Endometrial microvascular endothelial cells (primary cell): ENCODE data around the gene MICALL1. TPM values are rescaled to one million over a fixed set of nuclear protein-coding genes. Genes with fewer than 3 reads are reported as not detected.
"Not testable (repeated sequence)": the region's sequence is repeated elsewhere in the genome, so short reads cannot be mapped to it uniquely, and the experiment has no call there.

Experiments
- in situ Hi-C: cut with HindIII; loops from 2 replicates; pipeline ENCODE4 v1.10.0; 2017; ENCODE audit warnings: low sequenced_read_pairs, low pct_unique_long_range_greater_than_20kb; ENCODE audit errors: inconsistent ontology term
- total RNA-seq: library from RNA; depleted of rRNA; stranded (reverse); fragments of >200 nt; gene quantifications from one replicate; pipeline ENCODE4 v1.2.3, GENCODE V29; 2015; ENCODE audit errors: inconsistent ontology term

MICALL1 gene
- total RNA-seq, 1 donor from 2014 or later: 63.0 TPM

DNA sequence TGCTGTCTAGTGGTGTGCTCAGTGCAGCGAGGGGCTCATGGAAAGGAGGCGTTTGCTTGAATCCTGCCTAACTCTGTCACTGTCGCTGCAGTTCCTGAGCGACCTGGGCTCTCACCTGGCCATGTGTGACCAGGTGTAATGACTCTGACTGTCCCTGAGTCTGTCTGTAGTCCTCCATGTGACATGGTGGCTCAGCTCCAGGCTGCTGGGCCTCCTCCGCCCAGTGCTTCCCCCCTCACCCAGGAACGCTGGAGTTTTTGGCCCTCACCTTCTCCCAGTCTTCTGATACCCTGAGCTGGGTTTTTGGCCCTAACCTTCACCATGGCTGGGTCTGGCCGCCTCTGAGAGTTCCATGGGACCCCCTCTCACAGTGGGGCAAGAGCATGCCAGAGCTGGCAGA, 20.3 kb downstream of the MICALL1 start:
- in situ Hi-C loops: no loop called here

DNA sequence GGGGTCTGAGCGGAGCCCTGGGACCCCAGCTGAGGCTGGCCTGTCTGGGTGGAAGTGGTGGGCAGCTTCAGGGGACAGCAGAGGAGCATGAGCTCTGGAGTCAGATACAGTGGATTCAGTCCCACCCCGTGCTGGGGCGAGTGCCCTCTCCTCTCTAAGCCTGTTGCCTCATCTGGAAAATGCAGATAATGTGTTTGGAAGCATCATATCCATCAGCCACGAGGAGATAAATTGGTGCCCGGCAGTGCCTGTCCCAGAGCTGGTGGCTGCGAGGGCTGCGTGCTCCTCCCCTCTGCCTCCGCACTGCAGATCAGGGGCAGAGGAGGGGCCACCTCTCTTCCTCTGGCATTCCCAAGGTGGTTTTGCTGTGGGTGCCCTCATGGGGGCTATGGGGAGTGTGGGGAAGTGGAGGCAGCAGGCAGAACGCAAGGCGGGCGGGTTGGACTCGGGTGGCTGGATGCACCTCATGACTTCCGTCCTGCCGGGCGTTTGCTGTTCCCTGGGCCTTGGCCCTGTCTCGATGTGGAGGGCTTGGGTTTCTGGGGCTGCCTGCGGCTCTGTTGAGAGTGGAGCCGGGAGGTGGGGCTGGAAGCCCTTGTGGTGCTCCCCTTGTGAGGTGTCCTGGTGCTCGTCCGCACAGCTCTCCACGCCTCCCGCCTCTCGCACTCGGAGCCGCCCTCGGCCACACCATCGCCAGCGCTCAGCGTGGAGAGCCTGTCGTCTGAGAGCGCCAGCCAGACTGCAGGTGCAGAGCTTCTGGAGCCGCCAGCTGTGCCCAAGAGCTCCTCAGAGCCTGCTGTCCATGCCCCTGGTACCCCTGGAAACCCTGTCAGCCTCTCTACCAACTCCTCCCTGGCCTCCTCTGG, 20.9 kb downstream of the MICALL1 start:
- in situ Hi-C loops: no loop called here

GRCh38 chr22:37927637-37927936, 21.5 kb downstream of the MICALL1 start:
- in situ Hi-C loops: no loop called here

DNA sequence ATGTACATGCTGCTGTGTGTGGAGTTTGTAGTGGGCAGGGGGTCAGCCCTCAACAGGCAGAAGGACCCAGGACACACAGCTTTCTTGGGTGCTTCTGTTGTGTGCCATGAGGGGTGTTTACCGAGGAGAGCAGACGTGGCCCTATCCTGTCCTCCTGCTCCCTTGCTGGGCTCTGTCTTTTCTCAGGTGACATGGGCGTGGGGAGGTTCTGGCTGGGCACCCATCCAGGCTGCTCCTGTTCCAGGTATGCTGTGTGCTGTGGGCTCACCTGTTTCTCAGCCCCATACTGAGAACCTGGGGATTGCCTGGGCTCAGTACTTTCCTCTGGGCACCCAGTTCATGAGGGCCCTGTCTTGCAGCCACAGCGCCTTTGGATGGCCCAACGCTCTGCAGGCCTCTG, 23.3 kb downstream of the MICALL1 start:
- in situ Hi-C loops: no loop called here

DNA sequence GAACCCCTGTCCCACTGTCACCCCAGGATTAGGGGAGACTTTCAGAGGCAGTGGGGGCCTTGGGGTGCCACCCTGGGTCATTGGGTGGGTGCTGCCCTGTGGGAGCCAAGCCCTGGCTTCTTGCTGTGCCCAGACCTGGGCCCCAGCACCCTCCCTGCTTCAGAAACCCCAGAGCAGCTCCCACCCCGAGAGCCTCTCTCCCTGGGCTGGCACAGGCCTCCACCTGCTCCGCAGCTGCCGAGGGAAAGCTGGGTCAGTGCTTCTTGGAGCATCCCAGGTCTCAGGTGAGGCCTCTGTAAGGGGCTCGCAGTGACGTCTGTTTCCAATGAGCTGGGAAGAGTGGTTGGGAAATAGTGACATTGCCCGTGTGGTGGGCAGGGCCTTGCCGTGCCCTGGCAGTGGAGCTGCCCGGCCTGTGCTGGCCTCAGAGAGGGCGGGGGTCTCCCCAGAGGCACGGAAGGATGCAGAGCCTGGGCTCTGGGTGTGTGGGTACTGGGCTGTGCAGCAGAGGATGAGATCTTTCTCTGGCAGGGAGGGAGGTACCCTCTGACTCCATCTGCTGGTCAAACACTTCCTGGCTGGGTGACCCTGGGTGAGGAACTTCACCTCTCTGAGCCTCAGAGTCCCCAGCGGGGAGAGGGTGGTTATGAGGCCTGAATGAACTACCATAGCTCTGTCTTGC, 24.3 kb downstream of the MICALL1 start:
- in situ Hi-C loops: no loop called here

DNA sequence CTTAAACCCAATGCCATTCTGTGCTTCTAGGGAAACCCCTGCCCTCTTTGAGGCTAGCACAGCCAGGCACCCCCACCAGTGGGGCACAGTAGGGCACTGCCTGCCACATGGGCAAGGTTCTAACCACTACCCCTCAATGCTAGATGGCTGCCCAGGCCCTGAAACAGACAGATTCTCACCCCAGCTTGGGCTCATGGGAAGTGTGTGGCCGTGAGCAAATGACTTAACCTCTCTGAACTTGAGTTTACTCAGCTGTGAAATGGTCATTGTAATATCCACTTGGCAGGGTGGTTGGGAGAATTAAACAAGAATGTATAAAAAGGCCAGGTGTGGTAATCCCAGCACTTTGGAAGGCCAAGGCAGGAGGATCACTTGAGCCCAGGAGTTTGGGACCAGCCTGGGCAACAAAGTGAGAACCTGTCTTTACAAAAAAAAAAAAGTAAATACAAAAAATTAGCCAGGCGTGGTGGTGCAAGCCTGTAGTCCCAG, 24.9 kb downstream of the MICALL1 start:
- in situ Hi-C loops: no loop called here

DNA sequence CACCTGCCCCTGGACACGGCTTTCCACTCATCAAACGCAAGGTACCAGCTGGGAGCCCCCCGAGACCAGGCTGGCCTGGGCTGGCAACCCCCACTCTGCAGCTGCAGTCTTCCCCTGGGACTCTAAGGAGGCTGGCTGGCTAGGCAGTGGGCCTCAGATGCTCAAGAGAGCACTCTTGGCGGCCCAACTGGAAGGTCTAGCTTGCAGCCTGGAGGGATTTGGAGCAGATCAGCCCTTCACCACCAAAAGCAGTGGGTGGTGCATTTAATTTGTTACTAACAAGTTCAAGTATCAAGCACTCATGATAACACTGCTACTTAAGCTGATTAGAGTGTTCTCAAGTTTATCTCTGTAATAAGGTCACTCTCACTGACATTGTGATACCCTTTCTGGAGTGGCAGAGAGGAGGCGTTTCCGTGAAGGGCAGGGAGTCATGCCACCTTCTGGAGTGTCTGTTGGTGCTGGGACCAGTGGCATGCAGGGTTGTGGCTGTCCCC, 25.8 kb downstream of the MICALL1 start:
- in situ Hi-C loops: no loop called here

- in situ Hi-C loops: no loop called here
Observed at GRCh38 chr22:37932401-37932800, 26.3 kb downstream of the MICALL1 start.

- in situ Hi-C loops: no loop called here
Observed at GRCh38 chr22:37932821-37933578, 26.9 kb downstream of the MICALL1 start.

GRCh38 chr22:37933711-37934376, 27.7 kb downstream of the MICALL1 start:
- in situ Hi-C loops: no loop called here

GRCh38 chr22:37940698-37941376, 34.7 kb downstream of the MICALL1 start:
- in situ Hi-C loops: no loop called here

DNA sequence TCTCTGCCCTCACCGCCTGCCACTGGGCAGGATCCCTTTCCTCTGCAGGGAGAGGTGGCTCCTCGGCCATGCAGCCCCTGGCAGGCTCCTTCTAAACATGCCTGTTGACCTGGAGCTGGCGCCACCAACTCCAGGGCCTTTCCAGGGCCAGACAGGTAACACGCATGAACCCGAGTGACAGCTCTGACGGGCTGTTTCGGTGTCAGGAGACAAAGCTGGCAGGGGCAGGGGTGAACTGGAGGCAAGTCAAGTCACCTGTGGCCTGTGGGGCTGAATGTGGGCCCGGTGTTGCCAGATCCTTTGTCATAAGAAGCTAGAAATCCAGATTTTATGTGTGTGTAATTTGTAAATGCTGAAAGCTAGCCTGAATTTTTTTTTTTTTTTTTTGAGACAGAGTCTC, 36.0 kb downstream of the MICALL1 start:
- in situ Hi-C loops: no loop called here

DNA sequence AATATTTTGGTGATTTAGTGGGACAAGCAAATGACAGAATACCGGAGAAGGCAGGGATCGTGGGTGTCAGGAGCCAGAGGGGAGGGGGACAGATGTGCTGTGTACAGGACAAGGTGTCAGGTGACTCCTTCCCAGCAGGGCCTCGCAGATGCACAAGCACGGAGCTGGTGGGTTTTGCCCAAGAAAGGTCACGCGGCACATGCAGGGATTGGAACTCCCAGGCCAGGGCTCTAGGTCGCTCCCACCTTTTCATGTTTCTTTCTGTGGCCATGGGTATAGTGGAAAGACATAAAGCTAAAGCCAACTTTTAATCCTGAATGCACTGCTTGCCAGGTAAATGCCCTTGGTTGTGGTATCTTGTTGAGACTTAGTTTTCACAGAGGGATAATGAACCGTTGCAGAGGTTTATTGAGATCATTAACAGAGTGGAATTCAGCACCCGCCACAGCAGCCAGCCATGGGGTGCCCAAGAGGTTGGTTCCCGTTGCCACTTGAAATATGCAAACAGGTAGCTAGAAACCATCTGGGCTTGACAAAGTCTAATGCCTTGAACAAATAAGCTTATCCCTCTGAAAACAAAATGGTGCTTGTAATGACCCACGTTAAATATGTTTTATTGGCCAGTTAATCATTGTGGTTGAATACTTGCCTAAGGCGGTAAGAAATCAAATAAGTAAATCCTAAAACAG, 37.2 kb downstream of the MICALL1 start:
- in situ Hi-C loops: no loop called here

- in situ Hi-C loops: no loop called here
Observed at GRCh38 chr22:37943825-37944198, 37.7 kb downstream of the MICALL1 start.

- in situ Hi-C loops: not testable (repeated sequence)
Observed at GRCh38 chr22:37944423-37944822, 38.3 kb downstream of the MICALL1 start.

DNA sequence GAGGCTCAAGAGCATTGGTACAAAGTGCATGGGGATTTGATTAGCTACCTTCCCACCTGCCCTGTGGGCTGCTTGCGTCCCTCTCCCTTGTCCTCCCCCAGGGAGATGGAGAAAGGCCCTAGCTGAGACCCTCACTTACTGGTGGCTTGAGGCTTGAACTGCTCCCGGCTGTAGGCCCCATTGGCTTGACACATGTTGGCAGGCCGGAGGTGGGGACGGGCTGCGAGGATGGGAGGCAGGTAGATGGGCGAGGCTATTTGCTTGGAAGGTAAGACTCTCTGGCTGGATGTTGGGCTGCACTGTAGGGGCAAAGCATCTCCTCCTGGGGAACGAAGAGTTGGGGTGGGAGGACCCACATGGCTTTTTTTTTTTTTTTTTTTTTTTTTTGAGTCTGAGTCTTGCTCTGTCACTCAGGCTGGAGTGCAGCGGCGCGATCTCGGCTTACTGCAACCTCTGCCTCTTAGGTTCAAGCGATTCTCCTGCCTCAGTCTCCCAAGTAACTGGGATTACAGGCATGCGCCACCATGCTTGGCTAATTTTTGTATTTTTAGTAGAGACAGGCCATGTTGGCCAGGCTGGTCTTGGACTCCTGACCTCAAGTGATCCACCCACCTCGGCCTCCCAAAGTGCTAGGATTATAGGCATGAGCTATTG, 41.2 kb downstream of the MICALL1 start:
- in situ Hi-C loops: not testable (repeated sequence)

DNA sequence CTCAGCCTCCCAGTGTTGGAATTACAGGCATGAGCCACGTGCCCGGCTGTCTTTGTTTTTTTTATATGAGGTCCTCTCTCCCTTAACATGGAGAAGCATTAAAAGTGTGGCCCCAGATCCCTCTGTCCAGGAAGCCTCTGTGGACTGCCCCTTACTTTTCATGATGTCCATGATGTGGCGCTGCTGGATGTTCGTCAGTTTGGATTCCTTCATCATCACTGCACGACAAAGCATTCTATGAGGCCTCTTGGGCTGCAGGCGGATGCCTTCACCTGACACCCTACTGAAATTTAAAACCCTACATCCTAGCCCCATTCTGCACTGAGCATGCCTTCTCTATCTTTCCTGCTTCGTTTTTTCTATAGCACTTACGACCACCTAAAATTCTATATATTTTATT, 45.2 kb downstream of the MICALL1 start:
- in situ Hi-C loops: no loop called here
